K562 (cell line): ENCODE measurements around the gene TTC27. TPM values are rescaled to one million over a fixed set of nuclear protein-coding genes. Genes with fewer than 3 reads are reported as not detected.
A peak's percentile ranks its signal among the peaks of the same experiment; 100 is the strongest.

Experiments used
- CBX5 ChIP-seq: IDR thresholded peaks from 2 replicates; pipeline ENCODE4 v1.6.1; 2014; ENCODE audit warnings: low read depth, borderline replicate concordance
- HDAC3 ChIP-seq: fragments of 450-650 bp; IDR thresholded peaks from 2 replicates; pipeline ENCODE4 v1.6.1; 2018; ENCODE audit warnings: borderline replicate concordance, mild to moderate bottlenecking, moderate library complexity; ENCODE audit not compliant: partially characterized antibody
- HNRNPL ChIP-seq: fragments of 200-400 bp; formaldehyde crosslinking; IDR thresholded peaks from 2 replicates; pipeline ENCODE4 v1.6.1; 2017; ENCODE audit warnings: low read depth, mild to moderate bottlenecking, low read length
- IFI16 ChIP-seq: fragments of 250-450 bp; sonication (Bioruptor Pico); IDR thresholded peaks from 2 replicates; pipeline ENCODE4 v2.1.2; 2022; ENCODE audit warnings: mild to moderate bottlenecking, inconsistent platforms
- MBD2 ChIP-seq: sonication (generic); IDR thresholded peaks from 2 replicates; pipeline ENCODE4 v1.6.1; 2016; ENCODE audit warnings: low read depth, borderline replicate concordance
- MNT ChIP-seq, 2 experiments: fragments of 450-650 bp; conservative IDR thresholded peaks; 2 replicates each; pipeline ENCODE4 v1.6.1; 2017; ENCODE audit warnings: mild to moderate bottlenecking in 2 of 2, moderate library complexity in 2 of 2
- PHF8 ChIP-seq: fragments of 200-600 bp; sonication (generic); IDR thresholded peaks from 2 replicates; pipeline ENCODE4 v1.6.1; 2012; ENCODE audit warnings: mixed run types, mild to moderate bottlenecking, inconsistent platforms, low read length, moderate library complexity, borderline replicate concordance
- TAL1 ChIP-seq: fragments of 450-650 bp; IDR thresholded peaks from 2 replicates; pipeline ENCODE4 v1.6.1; 2016; ENCODE audit warnings: mild to moderate bottlenecking
- ZBTB40 ChIP-seq, 2 experiments: fragments of 450-650 bp in 1 of 2; sonication (generic) in 1 of 2; formaldehyde crosslinking in 1 of 2; IDR thresholded peaks; 2 replicates each; pipeline versions ENCODE4 v1.7.1 to v1.9.0; 2016 to 2022; ENCODE audit warnings: inconsistent platforms in 1 of 2, mild to moderate bottlenecking in 1 of 2, missing genetic modification reagents in 1 of 2
- ZBTB49 ChIP-seq: sonication (generic); formaldehyde crosslinking; IDR thresholded peaks from 2 replicates; pipeline ENCODE4 v1.8.0; 2022; ENCODE audit warnings: missing genetic modification reagents, mild to moderate bottlenecking, borderline replicate concordance
- ZNF134 ChIP-seq: fragments of 250-450 bp; sonication (Bioruptor Pico); conservative IDR thresholded peaks from 2 replicates; pipeline ENCODE4 v1.4.0; 2020
- polyA plus RNA-seq, 8 experiments: library from polyadenylated mRNA; depleted of rRNA in 4 of 8; stranded (reverse) in 5 of 8; unstranded in 3 of 8; fragments of >200 nt; fragmentation: Nextera tagmentation in 2 of 8; fragmentation: Illumina TruSeq in 1 of 8; extraction: Ambion mirVana in 2 of 8; extraction: Trizol in 1 of 8; gene quantifications; 2 replicates each; pipeline versions ENCODE4 v1.2.1 to v1.2.3, GENCODE V29; 2011 to 2014; ENCODE audit warnings: inconsistent platforms in 1 of 8, missing spikeins in 1 of 8
- total RNA-seq, 7 experiments: library from RNA; depleted of rRNA in 6 of 7; stranded (reverse); fragments of >200 nt in 6 of 7; fragmentation: Illumina TruSeq in 2 of 7; extraction: Trizol in 2 of 7; gene quantifications; 2 replicates each; pipeline versions ENCODE4 v1.2.1 to v1.2.3, GENCODE V29; 2011 to 2021; ENCODE audit warnings: low replicate concordance in 1 of 7

TTC27 gene
- total and polyA plus RNA-seq, 9 of the 15 experiments (the other 6 are each of a cell fraction or from before 2014, with no cell fraction given), result 44.3 to 93.4 (median 57.3) TPM

- TF ChIP-seq ZBTB49, result no peak
- TF ChIP-seq IFI16 (CRISPR knock-in tag), result no peak
- TF ChIP-seq ZBTB40 (IDR thresholded peaks at IDR 0.05), result no peak
- no peak for TF ChIP-seq ZBTB40 (CRISPR knock-in tag; IDR thresholded peaks at IDR 0.05)
- no peak for TF ChIP-seq MNT (conservative IDR thresholded peaks at IDR 0.05)
- no peak for TF ChIP-seq ZNF134
- no peak for TF ChIP-seq HDAC3
- no peak for TF ChIP-seq PHF8
- TF ChIP-seq CBX5, result no peak
- no peak for TF ChIP-seq HNRNPL
- no peak for TF ChIP-seq MBD2
- TF ChIP-seq TAL1, result peak; percentile 42; the same call in 1 of the 2 replicates
- TF ChIP-seq, all 486 proteins: peak for 9
Measured at GRCh38 chr2:32633040-32633439, 5.2 kb downstream of the TTC27 start (continued).
